Left lung (tissue), 10 donors: Measurements from ENCODE around the gene KREMEN2. TPM values are rescaled to one million over a fixed set of nuclear protein-coding genes. Genes with fewer than 3 reads are reported as not detected.

Experiments
- ATAC-seq: fragments of 200-7000 bp; cut with Tn5 transposase; one replicate; pipeline ENCODE4 v1.9.1; 2020; ENCODE audit warnings: moderate library complexity
- DNase-seq, 4 donors: peaks; one replicate each; pipeline ENCODE4 v3.0.0-alpha.2; 2013 to 2020
- H3K27ac ChIP-seq, 2 donors: fragments of 200-600 bp; sonication (generic) in 1 of 2; one replicate each; pipeline versions ENCODE4 v1.5.0 to v1.8.0; 2020 to 2021
- H3K27me3 ChIP-seq, 2 donors: fragments of 200-600 bp; sonication (generic) in 1 of 2; one replicate each; pipeline versions ENCODE4 v1.5.0 to v1.8.0; 2020 to 2021
- H3K36me3 ChIP-seq, 2 donors: fragments of 200-600 bp; sonication (generic) in 1 of 2; one replicate each; pipeline versions ENCODE4 v1.5.0 to v1.8.0; 2020 to 2021
- H3K4me1 ChIP-seq, 2 donors: fragments of 200-600 bp; one replicate each; pipeline ENCODE4 v1.8.0; 2021
- H3K4me3 ChIP-seq, 2 donors: fragments of 200-600 bp; sonication (generic) in 1 of 2; one replicate each; pipeline versions ENCODE4 v1.5.0 to v1.8.0; 2020 to 2021; ENCODE audit warnings: mild to moderate bottlenecking in 1 of 2
- H3K9me3 ChIP-seq, 2 donors: fragments of 200-600 bp; sonication (generic) in 1 of 2; one replicate each; pipeline versions ENCODE4 v1.5.0 to v1.8.0; 2020 to 2021
- intact Hi-C, 2 donors: fragments of 100-400 bp; cut with DNase I; formaldehyde crosslinking; loops; one replicate each; pipeline versions ENCODE4 v1.11.2 to v1.14.2; 2022
- polyA plus RNA-seq, 6 donors: library from polyadenylated mRNA; unstranded; fragments of 120-200 nt; gene quantifications; one replicate each; pipeline ENCODE4 v1.2.1, GENCODE V29; 2013; ENCODE audit not compliant: insufficient read length in 6 of 6
- total RNA-seq, 2 donors: library from RNA; stranded (reverse); fragmentation: NEBNext Ultra II Directional; extraction: Animal tissue kit (Norgen Biotek cat#: 25700); gene quantifications; one replicate each; pipeline ENCODE4 v1.2.1, GENCODE V29; 2021
- TF ChIP-seq, protein P1 (sequence below), 2 donors: fragments of 200-600 bp; sonication (generic) in 1 of 2; IDR thresholded peaks; one replicate each; pipeline versions ENCODE4 v1.5.0 to v1.8.0; 2021; ENCODE audit warnings: antibody characterized with exemption in 2 of 2
- donor health status: DM: no; HTN: yes; CAD: no.
- donor health status: DM: no; HTN: no; CAD: no.

The KREMEN2 gene
- total and polyA plus RNA-seq, 8 donors, result 0.17 to 0.36 (median 0.20) TPM; not detected in 3

DNA sequence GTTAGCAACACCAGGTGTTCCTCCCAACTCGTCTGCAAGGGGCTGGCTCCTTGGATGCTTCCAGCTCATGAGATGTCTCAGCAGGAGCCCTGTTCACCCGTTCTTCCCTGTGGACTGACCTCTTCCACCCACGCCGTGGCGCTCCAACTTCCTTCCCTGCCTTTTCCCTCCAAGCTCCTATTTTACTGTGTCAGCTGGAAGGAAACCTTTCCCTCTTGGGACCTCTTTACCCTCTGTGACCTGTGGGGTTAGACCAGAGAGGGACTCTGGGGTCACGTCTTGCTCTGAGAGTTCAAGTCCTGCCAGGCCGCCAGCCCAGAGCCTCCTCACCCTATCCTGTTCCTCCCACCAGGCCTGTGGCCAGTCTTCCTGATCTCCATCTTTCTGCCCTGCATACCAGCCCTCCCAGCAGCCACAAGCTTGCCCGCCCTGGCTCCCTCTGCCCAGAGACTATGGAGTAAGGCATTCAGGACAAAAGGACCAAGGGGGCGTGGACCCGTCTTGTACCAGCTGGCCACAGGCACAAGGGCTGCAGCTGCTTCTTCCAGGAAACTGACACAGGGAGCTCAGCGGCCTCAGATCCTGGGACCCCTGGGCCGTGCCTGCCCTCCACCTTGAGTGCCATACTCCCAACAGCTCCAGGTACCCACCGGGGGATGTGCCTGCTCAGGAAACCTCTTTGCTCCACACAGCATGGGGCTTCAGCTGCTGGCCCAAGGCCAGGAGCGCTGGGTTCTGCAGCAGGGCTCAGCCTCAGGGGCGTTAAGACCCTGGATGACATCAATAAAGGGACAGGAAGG lies 8.1 kb downstream of the KREMEN2 start:
- ATAC-seq (no peak), DNase-seq (no peak)
- Histone ChIP-seq H3K36me3 (peaks cover 0 to 19% of the 10 kb centered on the region in 2 donors), H3K9me3 (no peaks in the 10 kb centered on the region), H3K4me3 (no peak overlapping the region), H3K27me3 (peaks cover 14 to 16% of the 10 kb centered on the region in 2 donors), H3K4me1 (peaks cover 3 to 40% of the 10 kb centered on the region in 2 donors), H3K27ac (no peak overlapping the region)
- intact Hi-C loops, result no loop called here
- TF ChIP-seq, protein P1, sequence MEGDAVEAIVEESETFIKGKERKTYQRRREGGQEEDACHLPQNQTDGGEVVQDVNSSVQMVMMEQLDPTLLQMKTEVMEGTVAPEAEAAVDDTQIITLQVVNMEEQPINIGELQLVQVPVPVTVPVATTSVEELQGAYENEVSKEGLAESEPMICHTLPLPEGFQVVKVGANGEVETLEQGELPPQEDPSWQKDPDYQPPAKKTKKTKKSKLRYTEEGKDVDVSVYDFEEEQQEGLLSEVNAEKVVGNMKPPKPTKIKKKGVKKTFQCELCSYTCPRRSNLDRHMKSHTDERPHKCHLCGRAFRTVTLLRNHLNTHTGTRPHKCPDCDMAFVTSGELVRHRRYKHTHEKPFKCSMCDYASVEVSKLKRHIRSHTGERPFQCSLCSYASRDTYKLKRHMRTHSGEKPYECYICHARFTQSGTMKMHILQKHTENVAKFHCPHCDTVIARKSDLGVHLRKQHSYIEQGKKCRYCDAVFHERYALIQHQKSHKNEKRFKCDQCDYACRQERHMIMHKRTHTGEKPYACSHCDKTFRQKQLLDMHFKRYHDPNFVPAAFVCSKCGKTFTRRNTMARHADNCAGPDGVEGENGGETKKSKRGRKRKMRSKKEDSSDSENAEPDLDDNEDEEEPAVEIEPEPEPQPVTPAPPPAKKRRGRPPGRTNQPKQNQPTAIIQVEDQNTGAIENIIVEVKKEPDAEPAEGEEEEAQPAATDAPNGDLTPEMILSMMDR (IDR thresholded peaks at IDR 0.05), result no peak

DNA sequence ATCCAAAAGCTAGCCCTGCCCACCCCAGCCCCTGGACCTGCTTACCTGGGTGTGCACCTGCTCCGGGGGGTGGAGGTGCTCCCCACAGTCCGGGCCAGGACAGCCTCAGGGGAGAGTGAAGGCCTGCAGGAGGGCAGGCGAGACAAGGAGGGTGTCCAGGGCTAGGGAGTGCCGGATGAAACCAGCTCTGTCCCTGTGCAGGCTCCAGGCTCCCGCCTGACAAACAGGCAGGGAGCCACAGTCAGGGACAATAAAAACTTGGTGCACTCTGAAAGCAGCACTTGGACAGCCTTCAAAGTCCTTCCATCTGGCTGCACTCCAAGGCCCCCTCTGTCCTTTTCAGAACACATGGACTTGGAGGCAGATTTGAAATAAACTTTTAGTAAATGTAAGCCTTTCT lies 9.0 kb downstream of the KREMEN2 start:
- Histone ChIP-seq H3K4me1 (peaks cover 3 to 38% of the 10 kb centered on the region in 2 donors), H3K36me3 (peaks cover 0 to 19% of the 10 kb centered on the region in 2 donors), H3K27me3 (peaks cover 5 to 7% of the 10 kb centered on the region in 2 donors), H3K9me3 (no peaks in the 10 kb centered on the region), H3K4me3 (no peak overlapping the region), H3K27ac (no peak overlapping the region)
- intact Hi-C loops, result no loop called here
- ATAC-seq (no peak), DNase-seq (peak in 1 of 4 donors; percentile 71)
- TF ChIP-seq, protein P1 (IDR thresholded peaks at IDR 0.05), result no peak

DNA sequence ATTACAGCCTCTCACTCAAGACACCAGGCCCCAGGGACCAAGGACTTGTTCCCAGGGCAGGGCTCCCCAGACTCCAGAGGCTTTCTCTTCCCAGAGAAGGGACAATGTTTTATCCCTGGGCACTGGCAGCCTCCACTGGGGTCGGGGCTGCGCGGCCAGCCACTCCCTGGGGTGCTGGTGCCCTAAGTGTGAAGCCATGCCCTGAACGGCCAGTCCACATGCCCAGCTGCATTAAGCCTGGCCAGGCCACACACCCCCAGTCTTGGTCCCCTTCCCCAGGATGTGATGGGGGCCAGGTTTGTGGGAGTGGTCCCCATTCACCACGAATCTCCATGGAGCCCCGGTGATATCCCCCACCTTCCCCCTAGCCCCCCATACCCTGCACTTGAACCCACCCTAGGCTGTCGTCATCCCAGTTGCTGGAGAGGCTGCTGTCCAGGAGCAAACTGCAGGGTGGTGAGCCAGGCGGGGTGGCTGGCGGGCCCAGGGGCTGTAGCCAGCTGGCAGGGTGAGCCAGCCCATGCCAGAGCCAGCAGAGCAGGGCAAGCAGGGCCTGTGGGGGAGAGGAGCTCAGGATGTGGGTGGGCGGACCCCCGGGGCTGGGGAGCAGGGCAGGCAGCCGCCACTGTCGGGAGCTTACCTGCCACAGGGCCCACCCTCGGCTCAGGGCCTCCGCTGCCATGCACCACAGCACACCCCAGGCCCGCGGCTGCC lies 9.7 kb downstream of the KREMEN2 start:
- DNase-seq (no peak), ATAC-seq (no peak)
- H3K27ac ChIP-seq, result no peak overlapping the region
- H3K36me3 ChIP-seq, result peaks cover 0 to 19% of the 10 kb centered on the region in 2 donors
- no peak overlapping the region for H3K4me3 ChIP-seq
- intact Hi-C loops, result no loop called here
- TF ChIP-seq, protein P1 (IDR thresholded peaks at IDR 0.05), result no peak
- peaks cover 0 to 31% of the 10 kb centered on the region in 2 donors for H3K4me1 ChIP-seq
- no peaks in the 10 kb centered on the region for H3K27me3 ChIP-seq
- H3K9me3 ChIP-seq, result no peaks in the 10 kb centered on the region

DNA sequence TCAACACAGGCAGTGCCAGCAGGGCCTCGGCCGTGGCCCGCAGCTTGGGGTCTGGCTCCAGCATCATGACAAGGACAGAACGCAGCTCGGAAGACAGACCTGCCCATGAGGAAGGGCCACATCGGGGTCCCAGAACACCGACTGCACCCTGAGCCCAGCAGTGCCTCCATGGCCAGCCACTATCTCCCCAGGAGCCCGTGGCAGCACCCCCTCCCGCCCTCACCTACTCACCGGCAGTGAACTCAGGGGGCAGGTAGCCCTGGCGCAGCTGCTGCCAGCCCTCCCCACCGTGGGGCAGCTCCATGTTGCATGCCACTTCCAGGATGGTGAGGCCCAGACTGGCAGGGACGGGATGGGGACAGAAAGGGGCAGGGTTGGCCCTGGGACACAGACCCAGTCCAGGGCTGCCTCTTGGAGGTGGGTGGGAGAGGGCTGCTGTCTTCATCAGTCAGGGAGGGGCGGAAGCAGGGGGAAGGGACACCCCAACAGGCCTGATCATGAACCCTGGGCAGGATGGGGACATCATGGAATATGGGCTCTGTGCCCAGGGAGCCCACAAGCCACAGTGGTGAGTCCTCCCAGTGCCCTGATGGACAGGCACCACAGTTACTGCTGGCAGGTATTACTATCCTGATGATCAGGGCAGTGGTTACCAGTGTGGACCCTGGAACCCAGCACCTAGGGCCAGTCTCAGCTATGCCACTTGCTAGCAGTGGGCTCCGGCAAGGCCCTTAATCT lies 10.4 kb downstream of the KREMEN2 start:
- Histone ChIP-seq H3K9me3 (no peaks in the 10 kb centered on the region), H3K4me3 (no peak overlapping the region), H3K4me1 (peaks cover under 1 to 32% of the 10 kb centered on the region in 2 donors), H3K27me3 (no peaks in the 10 kb centered on the region), H3K36me3 (peaks cover 0 to 19% of the 10 kb centered on the region in 2 donors), H3K27ac (no peak overlapping the region)
- TF ChIP-seq, protein P1 (IDR thresholded peaks at IDR 0.05), result no peak
- intact Hi-C loops, result no loop called here
- DNase-seq (no peak), ATAC-seq (no peak)
